ENCODE data around the gene STAP2. TPM values are rescaled to one million over a fixed set of nuclear protein-coding genes. Genes with fewer than 3 reads are reported as not detected.

The STAP2 gene
- total and polyA plus RNA-seq, 10 of the 15 experiments (the other 5 are each of a cell fraction or from before 2014, with no cell fraction given): 0.84 to 22.4 (median 15.2) TPM

GRCh38 chr19:4279267-4279529 lies 59.4 kb downstream of the STAP2 start:
- Histone ChIP-seq H3K4me3 (no peak overlapping the region), H3K27me3 (replicated peaks in 1 of 2; ENCODE audit: control insufficient read depth in 2 of 2, insufficient read depth in 2 of 2, low read length in 1 of 2) (no peaks in the 10 kb centered on the region; a peak in 2 of 4 replicates), H3K4me2 (ENCODE audit: control insufficient read depth, insufficient read depth) (no peak overlapping the region), H3K9me3 (replicated peaks; ENCODE audit: control insufficient read depth, insufficient read depth, low read length) (no peaks in the 10 kb centered on the region), H3K9ac (ENCODE audit: control insufficient read depth, insufficient read depth, low read length) (no peak overlapping the region), H2AFZ (ENCODE audit: control insufficient read depth, low read depth, low read length) (no peak overlapping the region), H4K20me1 (ENCODE audit: control insufficient read depth, insufficient read depth) (no peaks in the 10 kb centered on the region), H3K79me2 (ENCODE audit: control insufficient read depth, insufficient read depth, low read length) (no peaks in the 10 kb centered on the region), H3K36me3 (ENCODE audit: control insufficient read depth in 2 of 2, insufficient read depth in 2 of 2, low read length in 1 of 2) (no peaks in the 10 kb centered on the region), H3K4me1 (ENCODE audit: control insufficient read depth, insufficient read depth, low read length) (no peaks in the 10 kb centered on the region), H3K27ac (ENCODE audit: control insufficient read depth, insufficient read depth) (no peak overlapping the region)
- 20% methylated on average over 16 of the region's 30 CpGs for WGBS (ENCODE audit: insufficient coverage, insufficient replicate concordance, low lambda C conversion rate, missing lambda C conversion rate)
- BruUV-seq (replicated peaks): no TSS peak
- intact Hi-C loops (cut with micrococcal nuclease; ENCODE audit: unreplicated experiment): no loop called here
- POLR2A ChIA-PET: no interaction called here
- ATAC-seq (no peak), FAIRE-seq (no peak), DNase-seq (ENCODE audit: low read depth, low spot score) (no peak)
- in situ Hi-C loops (cut with MboI): no loop called here
- no peak for TF ChIP-seq CHD4 (IDR thresholded peaks at IDR 0.05)
- TF ChIP-seq SREBF2 (IDR thresholded peaks at IDR 0.05; ENCODE audit: low read length): no peak
- TF ChIP-seq MLLT1 (IDR thresholded peaks at IDR 0.05): no peak
- no peak for TF ChIP-seq SIN3A (IDR thresholded peaks at IDR 0.05; ENCODE audit: low read depth, low read length)
- no peak for TF ChIP-seq SREBF1 (IDR thresholded peaks at IDR 0.05; ENCODE audit: low read length)
- TF ChIP-seq POU2F2 (IDR thresholded peaks at IDR 0.05; ENCODE audit: borderline replicate concordance, low read depth, low read length): no peak
- no peak for TF ChIP-seq HDAC6 (IDR thresholded peaks at IDR 0.05; ENCODE audit: unreplicated experiment)
- TF ChIP-seq KAT2A (conservative IDR thresholded peaks at IDR 0.05; ENCODE audit: control insufficient read depth, low read depth, low read length): no peak
- no peak for TF ChIP-seq SKIL (IDR thresholded peaks at IDR 0.05; ENCODE audit: low read depth, poor library complexity, severe bottlenecking)
- CTCF ChIA-PET: no interaction called here
- RAD21 ChIA-PET (ENCODE audit: unreplicated experiment): no interaction called here
- SMC1A ChIA-PET (ENCODE audit: uncharacterized antibody, unreplicated experiment): no interaction called here

Measured in GM12878 (cell line).